Measurements from ENCODE around the gene TRPV6.

Gene TRPV6

GRCh38 chr7:142932386-142933091, 47.0 kb upstream of the TRPV6 start:
- Histone ChIP-seq H3K18ac (ENCODE audit: low read length) (peak overlapping the region; percentile 39), H3K4ac (ENCODE audit: low read length) (no peak overlapping the region), H3K14ac (ENCODE audit: low read length) (no peak overlapping the region), H3K36me3 (replicated peaks in 1 of 2; ENCODE audit: control insufficient read depth in 2 of 2, insufficient read depth in 2 of 2, low read length in 2 of 2) (no peaks in the 10 kb centered on the region), H4K91ac (ENCODE audit: low read depth, low read length, poor library complexity) (no peak overlapping the region), H2AFZ (ENCODE audit: low read length) (no peak overlapping the region), H2BK5ac (ENCODE audit: low read length) (no peak overlapping the region), H2BK120ac (ENCODE audit: low read depth, low read length) (no peak overlapping the region), H2BK15ac (ENCODE audit: low read length) (no peak overlapping the region), H2BK12ac (ENCODE audit: low read length) (no peak overlapping the region), H3K23ac (ENCODE audit: low read depth, low read length, poor library complexity) (no peak overlapping the region), H3K27me3 (ENCODE audit: control insufficient read depth in 3 of 3, insufficient read depth in 3 of 3, low read depth in 1 of 3, low read length in 3 of 3) (no peaks in the 10 kb centered on the region), H3K4me3 (ENCODE audit: low read length in 2 of 2) (no peak overlapping the region), H3K9ac (ENCODE audit: low read depth, low read length, poor library complexity) (no peak overlapping the region), H3K4me2 (ENCODE audit: insufficient read depth, low read length, poor library complexity, severe bottlenecking) (no peak overlapping the region), H3K4me1 (ENCODE audit: control insufficient read depth in 2 of 2, insufficient read depth in 1 of 2, low read depth in 1 of 2, low read length in 2 of 2) (peaks cover 0 to 2% of the 10 kb centered on the region in 2 donors), H3K9me3 (replicated peaks in 1 of 2; ENCODE audit: control insufficient read depth in 2 of 2, insufficient read depth in 1 of 2, low read depth in 1 of 2, low read length in 2 of 2) (no peaks in the 10 kb centered on the region), H3K79me1 (ENCODE audit: low read depth, low read length) (no peaks in the 10 kb centered on the region), H3K27ac (replicated peaks; ENCODE audit: low read length) (no peak overlapping the region), H2AK5ac (ENCODE audit: low read depth, low read length) (no peak overlapping the region), H4K8ac (ENCODE audit: low read depth, low read length) (no peak overlapping the region)
- no CpG with 5 or more reads among the region's 5 CpGs for WGBS, 2 donors (ENCODE audit: extremely low coverage in 2 of 2, insufficient read length in 2 of 2, insufficient replicate concordance in 1 of 2)
- no peak for DNase-seq (ENCODE audit: low spot score)

- Histone ChIP-seq H3K27me3 (ENCODE audit: control insufficient read depth in 3 of 3, insufficient read depth in 3 of 3, low read depth in 1 of 3, low read length in 3 of 3) (no peaks in the 10 kb centered on the region), H2BK15ac (ENCODE audit: low read length) (no peak overlapping the region), H3K4ac (ENCODE audit: low read length) (no peak overlapping the region), H2BK5ac (ENCODE audit: low read length) (no peak overlapping the region), H2BK12ac (ENCODE audit: low read length) (no peak overlapping the region), H3K9ac (ENCODE audit: low read depth, low read length, poor library complexity) (no peak overlapping the region), H3K4me1 (ENCODE audit: control insufficient read depth in 2 of 2, insufficient read depth in 1 of 2, low read depth in 1 of 2, low read length in 2 of 2) (peaks cover 0 to 2% of the 10 kb centered on the region in 2 donors), H3K27ac (replicated peaks; ENCODE audit: low read length) (no peak overlapping the region), H3K36me3 (replicated peaks in 1 of 2; ENCODE audit: control insufficient read depth in 2 of 2, insufficient read depth in 2 of 2, low read length in 2 of 2) (no peaks in the 10 kb centered on the region), H2AFZ (ENCODE audit: low read length) (no peak overlapping the region), H3K79me1 (ENCODE audit: low read depth, low read length) (no peaks in the 10 kb centered on the region), H3K4me2 (ENCODE audit: insufficient read depth, low read length, poor library complexity, severe bottlenecking) (no peak overlapping the region), H3K14ac (ENCODE audit: low read length) (peak overlapping the region; percentile 21), H3K9me3 (replicated peaks in 1 of 2; ENCODE audit: control insufficient read depth in 2 of 2, insufficient read depth in 1 of 2, low read depth in 1 of 2, low read length in 2 of 2) (no peaks in the 10 kb centered on the region), H2AK5ac (ENCODE audit: low read depth, low read length) (no peak overlapping the region), H4K8ac (ENCODE audit: low read depth, low read length) (no peak overlapping the region), H4K91ac (ENCODE audit: low read depth, low read length, poor library complexity) (no peak overlapping the region), H2BK120ac (ENCODE audit: low read depth, low read length) (no peak overlapping the region), H3K4me3 (ENCODE audit: low read length in 2 of 2) (no peak overlapping the region), H3K18ac (ENCODE audit: low read length) (no peak overlapping the region), H3K23ac (ENCODE audit: low read depth, low read length, poor library complexity) (no peak overlapping the region)
- no peak for DNase-seq (ENCODE audit: low spot score)
- WGBS, 2 donors (ENCODE audit: extremely low coverage in 2 of 2, insufficient read length in 2 of 2, insufficient replicate concordance in 1 of 2) = no CpG with 5 or more reads among the region's 11 CpGs
These were observed 44.7 kb upstream of the TRPV6 start for GRCh38 chr7:142930126-142930730.

GRCh38 chr7:142927949-142928348, 42.4 kb upstream of the TRPV6 start:
- Histone ChIP-seq H3K79me1 (ENCODE audit: low read depth, low read length) (no peaks in the 10 kb centered on the region), H3K36me3 (replicated peaks in 1 of 2; ENCODE audit: control insufficient read depth in 2 of 2, insufficient read depth in 2 of 2, low read length in 2 of 2) (no peaks in the 10 kb centered on the region), H3K27me3 (ENCODE audit: control insufficient read depth in 3 of 3, insufficient read depth in 3 of 3, low read depth in 1 of 3, low read length in 3 of 3) (no peaks in the 10 kb centered on the region), H2AK5ac (ENCODE audit: low read depth, low read length) (no peak overlapping the region), H2AFZ (ENCODE audit: low read length) (no peak overlapping the region), H2BK12ac (ENCODE audit: low read length) (no peak overlapping the region), H3K4me3 (ENCODE audit: low read length in 2 of 2) (no peak overlapping the region), H4K8ac (ENCODE audit: low read depth, low read length) (no peak overlapping the region), H3K4me2 (ENCODE audit: insufficient read depth, low read length, poor library complexity, severe bottlenecking) (no peak overlapping the region), H2BK120ac (ENCODE audit: low read depth, low read length) (no peak overlapping the region), H3K14ac (ENCODE audit: low read length) (no peak overlapping the region), H3K18ac (ENCODE audit: low read length) (no peak overlapping the region), H3K4ac (ENCODE audit: low read length) (no peak overlapping the region), H4K91ac (ENCODE audit: low read depth, low read length, poor library complexity) (no peak overlapping the region), H3K23ac (ENCODE audit: low read depth, low read length, poor library complexity) (no peak overlapping the region), H3K27ac (replicated peaks; ENCODE audit: low read length) (no peak overlapping the region), H2BK5ac (ENCODE audit: low read length) (no peak overlapping the region), H3K9me3 (replicated peaks in 1 of 2; ENCODE audit: control insufficient read depth in 2 of 2, insufficient read depth in 1 of 2, low read depth in 1 of 2, low read length in 2 of 2) (no peaks in the 10 kb centered on the region), H3K9ac (ENCODE audit: low read depth, low read length, poor library complexity) (no peak overlapping the region), H3K4me1 (ENCODE audit: control insufficient read depth in 2 of 2, insufficient read depth in 1 of 2, low read depth in 1 of 2, low read length in 2 of 2) (peaks cover 0 to 2% of the 10 kb centered on the region in 2 donors), H2BK15ac (ENCODE audit: low read length) (no peak overlapping the region)
- no peak for DNase-seq (ENCODE audit: low spot score)
- no CpG with 5 or more reads among the region's 8 CpGs for WGBS, 2 donors (ENCODE audit: extremely low coverage in 2 of 2, insufficient read length in 2 of 2, insufficient replicate concordance in 1 of 2)

GRCh38 chr7:142927085-142927745, 41.7 kb upstream of the TRPV6 start:
- Histone ChIP-seq H3K9me3 (replicated peaks in 1 of 2; ENCODE audit: control insufficient read depth in 2 of 2, insufficient read depth in 1 of 2, low read depth in 1 of 2, low read length in 2 of 2) (no peaks in the 10 kb centered on the region), H3K18ac (ENCODE audit: low read length) (no peak overlapping the region), H2BK120ac (ENCODE audit: low read depth, low read length) (no peak overlapping the region), H3K4ac (ENCODE audit: low read length) (no peak overlapping the region), H3K4me2 (ENCODE audit: insufficient read depth, low read length, poor library complexity, severe bottlenecking) (no peak overlapping the region), H4K8ac (ENCODE audit: low read depth, low read length) (no peak overlapping the region), H2BK12ac (ENCODE audit: low read length) (no peak overlapping the region), H3K36me3 (replicated peaks in 1 of 2; ENCODE audit: control insufficient read depth in 2 of 2, insufficient read depth in 2 of 2, low read length in 2 of 2) (no peaks in the 10 kb centered on the region), H2AK5ac (ENCODE audit: low read depth, low read length) (no peak overlapping the region), H3K79me1 (ENCODE audit: low read depth, low read length) (no peaks in the 10 kb centered on the region), H2AFZ (ENCODE audit: low read length) (no peak overlapping the region), H3K4me3 (ENCODE audit: low read length in 2 of 2) (no peak overlapping the region), H3K27me3 (ENCODE audit: control insufficient read depth in 3 of 3, insufficient read depth in 3 of 3, low read depth in 1 of 3, low read length in 3 of 3) (no peaks in the 10 kb centered on the region), H3K14ac (ENCODE audit: low read length) (no peak overlapping the region), H2BK5ac (ENCODE audit: low read length) (no peak overlapping the region), H3K23ac (ENCODE audit: low read depth, low read length, poor library complexity) (no peak overlapping the region), H3K27ac (replicated peaks; ENCODE audit: low read length) (no peak overlapping the region), H2BK15ac (ENCODE audit: low read length) (no peak overlapping the region), H3K9ac (ENCODE audit: low read depth, low read length, poor library complexity) (no peak overlapping the region), H3K4me1 (ENCODE audit: control insufficient read depth in 2 of 2, insufficient read depth in 1 of 2, low read depth in 1 of 2, low read length in 2 of 2) (no peaks in the 10 kb centered on the region), H4K91ac (ENCODE audit: low read depth, low read length, poor library complexity) (no peak overlapping the region)
- WGBS, 2 donors (ENCODE audit: extremely low coverage in 2 of 2, insufficient read length in 2 of 2, insufficient replicate concordance in 1 of 2) = no CpG with 5 or more reads among the region's 7 CpGs
- DNase-seq (ENCODE audit: low spot score) = no peak
